Endothelial cell of umbilical vein (primary cell): ENCODE results near the gene DNAJA4. TPM values are rescaled to one million over a fixed set of nuclear protein-coding genes. Genes with fewer than 3 reads are reported as not detected.
A peak's percentile ranks its signal among the peaks of the same experiment; 100 is the strongest.

Experiments
- BruUV-seq: library from RNA; stranded (reverse); fragments of 400-500 nt; replicated peaks from 2 replicates; lab custom pipeline; 2021; lab: Mats Ljungman, UMichigan
- CTCF ChIA-PET: fragments of 300-600, 350-600 bp; sonication (Branson Sonifier 250); formaldehyde crosslinking; loops from one replicate; lab custom pipeline; 2021; ENCODE audit warnings: antibody characterized with exemption, inconsistent platforms; lab: Charles Lee
- POLR2A ChIA-PET: fragments of 300-600, 350-600 bp; sonication (Branson Sonifier 250); formaldehyde crosslinking; loops from one replicate; lab custom pipeline; 2021; ENCODE audit warnings: antibody characterized with exemption, inconsistent platforms; lab: Charles Lee
- DNase-seq: peaks from one replicate; pipeline ENCODE4 v3.0.0-alpha.2; 2011; ENCODE audit warnings: low read depth, low spot score
- FAIRE-seq: peaks from 2 replicates; lab custom pipeline; 2011; peaks lifted over from hg19 to GRCh38; lab: Jason Lieb, UNC
- H2AFZ ChIP-seq: 2 replicates; pipeline ENCODE4 v1.6.0; 2012; ENCODE audit warnings: low read depth, low read length, control low read depth, inconsistent platforms
- H3K27ac ChIP-seq: 2 replicates; pipeline ENCODE4 v1.5.1; 2011; ENCODE audit warnings: low read depth, mild to moderate bottlenecking, control low read depth, low read length, moderate library complexity; ENCODE audit not compliant: insufficient read depth
- H3K27me3 ChIP-seq, 2 experiments: 2 replicates each; pipeline versions ENCODE4 v1.6.0 to v1.6.1; 2011; ENCODE audit warnings: low read length in 2 of 2, mixed read lengths in 1 of 2; ENCODE audit not compliant: control insufficient read depth in 2 of 2, insufficient read depth in 2 of 2
- H3K36me3 ChIP-seq, 2 experiments: 2 replicates in 1 of 2; 3 replicates in 1 of 2; pipeline ENCODE4 v1.5.1; 2011; ENCODE audit warnings: low read length in 2 of 2, mild to moderate bottlenecking in 1 of 2, moderate library complexity in 1 of 2; ENCODE audit not compliant: control insufficient read depth in 2 of 2, insufficient read depth in 2 of 2; ENCODE audit errors: extremely low read depth in 1 of 2
- H3K4me1 ChIP-seq: 3 replicates; pipeline ENCODE4 v1.5.1; 2011; ENCODE audit warnings: mild to moderate bottlenecking, low read length; ENCODE audit not compliant: control insufficient read depth, insufficient read depth; ENCODE audit errors: extremely low read depth
- H3K4me2 ChIP-seq: 2 replicates; pipeline ENCODE4 v1.6.1; 2011; ENCODE audit warnings: low read length, control low read depth, mixed read lengths; ENCODE audit not compliant: insufficient read depth
- H3K4me3 ChIP-seq, 3 experiments: fragments of 200-600 bp in 1 of 3; sonication (generic), shearing (Covaris generic) in 1 of 3; replicated peaks in 1 of 3; 2 replicates each; pipeline ENCODE4 v1.5.1; 2011 to 2016; ENCODE audit warnings: control low read depth in 3 of 3, low read length in 3 of 3, mild to moderate bottlenecking in 2 of 3, inconsistent platforms in 1 of 3, low read depth in 1 of 3, moderate library complexity in 1 of 3; ENCODE audit not compliant: insufficient read depth in 1 of 3
- H3K79me2 ChIP-seq: 2 replicates; pipeline ENCODE4 v1.6.0; 2012; ENCODE audit warnings: low read length, inconsistent platforms; ENCODE audit not compliant: control insufficient read depth, insufficient read depth
- H3K9ac ChIP-seq: replicated peaks from 2 replicates; pipeline ENCODE3; 2011; ENCODE audit warnings: low read length, control low read depth; ENCODE audit not compliant: insufficient read depth; ENCODE audit errors: extremely low read depth
- H3K9me1 ChIP-seq: replicated peaks from 3 replicates; pipeline ENCODE4 v1.6.0; 2011; ENCODE audit warnings: mild to moderate bottlenecking, low read length; ENCODE audit not compliant: control insufficient read depth, insufficient read depth; ENCODE audit errors: extremely low read depth
- H3K9me3 ChIP-seq: replicated peaks from 2 replicates; pipeline ENCODE4 v1.5.1; 2012; ENCODE audit warnings: low read length, inconsistent platforms; ENCODE audit not compliant: control insufficient read depth, insufficient read depth
- H4K20me1 ChIP-seq: replicated peaks from 2 replicates; pipeline ENCODE3; 2011; ENCODE audit warnings: mild to moderate bottlenecking, low read length; ENCODE audit not compliant: control insufficient read depth, insufficient read depth; ENCODE audit errors: extremely low read depth
- EZH2 ChIP-seq: IDR thresholded peaks from 2 replicates; pipeline ENCODE4 v1.6.1; 2012; ENCODE audit warnings: borderline replicate concordance, low read depth, mild to moderate bottlenecking, moderate library complexity, low read length, inconsistent platforms; ENCODE audit not compliant: severe bottlenecking
- FOS ChIP-seq: IDR thresholded peaks from 2 replicates; pipeline ENCODE4 v1.6.1; 2011; ENCODE audit warnings: mild to moderate bottlenecking, low read length, moderate library complexity, borderline replicate concordance; ENCODE audit not compliant: insufficient read depth
- JUN ChIP-seq: IDR thresholded peaks from 2 replicates; pipeline ENCODE4 v1.6.1; 2011; ENCODE audit warnings: borderline replicate concordance, low read depth; ENCODE audit not compliant: insufficient read length, insufficient read depth
- POLR2AphosphoS5 ChIP-seq: IDR thresholded peaks from 2 replicates; pipeline ENCODE4 v1.6.1; 2012; ENCODE audit warnings: low read depth, mild to moderate bottlenecking, control low read depth, low read length, moderate library complexity; ENCODE audit not compliant: insufficient read depth
- dilution Hi-C: fragments of 300-500 bp; cut with MboI; formaldehyde crosslinking; loops from one replicate; pipeline ENCODE4 v1.15.0; 2019; ENCODE audit warnings: low sequenced_read_pairs; ENCODE audit not compliant: extremely low pct_ligation_motif_present
- intact Hi-C: fragments of 100-400 bp; cut with micrococcal nuclease; formaldehyde crosslinking; loops from one replicate; pipeline ENCODE4 v1.10.0; 2022
- polyA plus RNA-seq, 4 experiments: library from polyadenylated mRNA; depleted of rRNA in 3 of 4; stranded (reverse) in 3 of 4; unstranded in 1 of 4; fragments of >200 nt; gene quantifications; 2 replicates each; pipeline versions ENCODE4 v1.2.1 to v1.2.3, GENCODE V29; 2011 to 2012; ENCODE audit warnings: missing spikeins in 1 of 4
- total RNA-seq: library from RNA; stranded (reverse); gene quantifications from 2 replicates; pipeline ENCODE4 v1.2.3, GENCODE V29; 2021
- TF ChIP-seq, protein P1 (sequence below), 2 donors: IDR thresholded peaks; 1 replicate in 1 of 2; 2 replicates in 1 of 2; pipeline ENCODE4 v1.5.1; 2011; ENCODE audit warnings: low read length in 2 of 2, mild to moderate bottlenecking in 2 of 2, moderate library complexity in 2 of 2, control low read depth in 1 of 2, inconsistent platforms in 1 of 2, low read depth in 1 of 2; ENCODE audit not compliant: insufficient read depth in 1 of 2; ENCODE audit errors: extremely low read depth in 1 of 2

DNAJA4 gene
- total and polyA plus RNA-seq, 2 donors (not counting 3 experiments of a cell fraction or from before 2014, with no cell fraction given), result 17.3 to 21.3 TPM

DNA sequence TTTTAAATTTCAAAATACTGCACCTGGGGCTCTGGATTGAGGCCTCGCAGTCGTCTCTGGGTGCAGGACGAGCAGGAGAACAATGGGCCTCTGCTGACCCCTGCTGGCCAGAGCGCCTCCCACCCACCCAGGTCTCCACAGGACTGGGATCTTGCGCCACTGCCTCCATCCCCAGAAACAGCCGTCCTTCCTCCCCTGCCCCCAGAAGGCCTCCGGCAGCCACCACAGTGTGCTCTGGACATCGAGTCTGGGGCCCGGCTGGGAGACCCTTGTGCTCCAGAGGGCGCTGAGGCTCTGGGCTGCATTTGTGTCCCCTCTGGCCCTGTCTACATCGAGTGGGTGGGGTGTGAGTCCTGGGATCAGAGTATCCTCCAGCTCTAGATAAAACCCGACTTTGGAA lies 23.3 kb upstream of the DNAJA4 start:
- Histone ChIP-seq H3K79me2 (no peaks in the 10 kb centered on the region), H3K27me3 (peaks cover 0 to 4% of the 10 kb centered on the region in 2 experiments), H3K27ac (no peak overlapping the region), H3K9me1 (no peaks in the 10 kb centered on the region), H3K4me1 (no peaks in the 10 kb centered on the region), H3K9me3 (no peaks in the 10 kb centered on the region), H3K4me3 (no peak overlapping the region), H2AFZ (no peak overlapping the region), H3K36me3 (no peaks in the 10 kb centered on the region), H4K20me1 (no peaks in the 10 kb centered on the region), H3K9ac (no peak overlapping the region), H3K4me2 (no peak overlapping the region)
- TF ChIP-seq JUN (no peak), FOS (no peak), EZH2 (no peak), POLR2AphosphoS5 (no peak)
- TF ChIP-seq, protein P1, sequence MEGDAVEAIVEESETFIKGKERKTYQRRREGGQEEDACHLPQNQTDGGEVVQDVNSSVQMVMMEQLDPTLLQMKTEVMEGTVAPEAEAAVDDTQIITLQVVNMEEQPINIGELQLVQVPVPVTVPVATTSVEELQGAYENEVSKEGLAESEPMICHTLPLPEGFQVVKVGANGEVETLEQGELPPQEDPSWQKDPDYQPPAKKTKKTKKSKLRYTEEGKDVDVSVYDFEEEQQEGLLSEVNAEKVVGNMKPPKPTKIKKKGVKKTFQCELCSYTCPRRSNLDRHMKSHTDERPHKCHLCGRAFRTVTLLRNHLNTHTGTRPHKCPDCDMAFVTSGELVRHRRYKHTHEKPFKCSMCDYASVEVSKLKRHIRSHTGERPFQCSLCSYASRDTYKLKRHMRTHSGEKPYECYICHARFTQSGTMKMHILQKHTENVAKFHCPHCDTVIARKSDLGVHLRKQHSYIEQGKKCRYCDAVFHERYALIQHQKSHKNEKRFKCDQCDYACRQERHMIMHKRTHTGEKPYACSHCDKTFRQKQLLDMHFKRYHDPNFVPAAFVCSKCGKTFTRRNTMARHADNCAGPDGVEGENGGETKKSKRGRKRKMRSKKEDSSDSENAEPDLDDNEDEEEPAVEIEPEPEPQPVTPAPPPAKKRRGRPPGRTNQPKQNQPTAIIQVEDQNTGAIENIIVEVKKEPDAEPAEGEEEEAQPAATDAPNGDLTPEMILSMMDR (IDR thresholded peaks at IDR 0.05; ENCODE audit: extremely low read depth in 1 of 2, insufficient read depth in 1 of 2, low read depth in 1 of 2, low read length in 2 of 2), result peak; percentile 78 to 92
- dilution Hi-C loops, result no loop called here
- peak; percentile 65 for DNase-seq
- intact Hi-C loops, result loop anchor here (1.0 to 2.0 kb wide), 8 partner anchors 46 to 335 kb away; partner anchors contain the start of gene CIB2
- peak; percentile 93 for FAIRE-seq
- ChIA-PET POLR2A (interaction anchor here (0.7 kb wide), 1 partner anchor 128 kb away, joined by 4 read pairs; no protein-coding TSS in a partner anchor), CTCF (interaction anchor here (0.6 to 10.1 kb wide), 25 partner anchors 10 to 339 kb away, joined by 3 to 237 read pairs (median 5); partner anchors contain the start of genes CIB2 and SKIC8)
- BruUV-seq, result no TSS peak
